HL-60 (cell line): Measurements from ENCODE around the gene MRPL4.

Experiments
- DNase-seq, 2 experiments: peaks; one replicate each; pipeline ENCODE4 v3.0.0-alpha.2; 2010 to 2020; ENCODE audit warnings: low read depth in 1 of 2, low spot score in 1 of 2
- H3K27ac ChIP-seq: fragments of 250-450 bp; sonication (Bioruptor Pico); replicated peaks from 2 replicates; pipeline ENCODE4 v1.5.1; 2020; ENCODE audit warnings: mild to moderate bottlenecking, moderate library complexity
- H3K27me3 ChIP-seq: fragments of 250-450 bp; sonication (Bioruptor Pico); 2 replicates; pipeline ENCODE4 v1.5.1; 2021; ENCODE audit warnings: mild to moderate bottlenecking, moderate library complexity; ENCODE audit not compliant: insufficient read depth, poor library complexity, severe bottlenecking
- H3K4me3 ChIP-seq: replicated peaks from 2 replicates; pipeline ENCODE4 v1.5.1; 2011; ENCODE audit warnings: mild to moderate bottlenecking, control low read depth, low read length; ENCODE audit not compliant: insufficient read depth
- CTCF ChIP-seq: IDR thresholded peaks from one replicate; pipeline ENCODE4 v1.5.1; 2011; ENCODE audit warnings: low read length, control low read depth, inconsistent platforms; ENCODE audit not compliant: insufficient read depth
- GABPA ChIP-seq: IDR thresholded peaks from 2 replicates; pipeline ENCODE4 v1.6.1; 2012; ENCODE audit warnings: low read depth
- POLR2AphosphoS5 ChIP-seq: IDR thresholded peaks from 2 replicates; pipeline ENCODE4 v1.6.1; 2012; ENCODE audit warnings: low read depth
- REST ChIP-seq: IDR thresholded peaks from 2 replicates; pipeline ENCODE4 v1.6.1; 2012; ENCODE audit warnings: low read depth; ENCODE audit not compliant: insufficient replicate concordance
- SPI1 ChIP-seq: IDR thresholded peaks from 2 replicates; pipeline ENCODE4 v1.6.1; 2012; ENCODE audit warnings: low read depth, mild to moderate bottlenecking, borderline replicate concordance

Gene MRPL4

GRCh38 chr19:10289167-10289835 lies 37.3 kb downstream of the MRPL4 start:
- peak in 1 of 2 experiments; percentile 43 for DNase-seq
- H3K27ac ChIP-seq = no peak overlapping the region
- H3K27me3 ChIP-seq = peaks cover 49% of the 10 kb centered on the region
- peak overlapping the region; percentile 16 for H3K4me3 ChIP-seq
- TF ChIP-seq GABPA (no peak), SPI1 (no peak), POLR2AphosphoS5 (no peak), REST (no peak), CTCF (no peak)

DNA sequence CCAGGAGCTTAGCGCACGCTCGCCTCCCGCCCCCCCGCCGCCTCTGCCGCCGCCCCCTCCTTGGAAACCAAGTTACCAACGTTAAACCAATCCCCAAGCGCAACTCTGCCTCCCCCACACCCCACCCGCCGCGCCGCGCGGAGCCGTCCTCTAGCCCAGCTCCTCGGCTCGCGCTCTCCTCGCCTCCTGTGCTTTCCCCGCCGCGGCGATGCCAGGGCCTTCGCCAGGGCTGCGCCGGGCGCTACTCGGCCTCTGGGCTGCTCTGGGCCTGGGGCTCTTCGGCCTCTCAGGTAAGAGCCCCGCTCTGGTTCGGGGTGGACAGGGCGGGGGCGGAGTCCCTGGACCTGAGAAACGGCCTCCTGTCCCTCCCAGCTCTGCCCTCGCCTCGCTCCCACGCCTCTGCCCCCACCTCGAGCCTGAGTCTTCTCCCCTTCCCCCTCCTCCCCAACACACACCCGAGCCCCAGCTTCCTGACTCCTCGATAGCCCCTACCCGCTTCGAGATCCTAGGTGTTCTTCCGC lies 37.9 kb downstream of the MRPL4 start, which contains the start of gene ICAM5:
TSS of gene ICAM5 (plus strand) at position 117 of the 521 bp plus-strand sequence. CDS start at position 209, 92 bp downstream.
- Histone ChIP-seq H3K27me3 (peaks cover 55% of the 10 kb centered on the region), H3K4me3 (peak within 1 kb of the TSS; percentile 33), H3K27ac (no peak within 1 kb of the TSS)
- no peak for DNase-seq
- TF ChIP-seq GABPA (no peak), SPI1 (no peak), REST (no peak), POLR2AphosphoS5 (no peak), CTCF (no peak)

GRCh38 chr19:10290357-10290875 lies 38.4 kb downstream of the MRPL4 start:
- no peak for DNase-seq
- Histone ChIP-seq H3K27me3 (peaks cover 60% of the 10 kb centered on the region), H3K27ac (no peak overlapping the region), H3K4me3 (peak overlapping the region; percentile 33; the same call in 1 of the 2 replicates)
- TF ChIP-seq REST (no peak), GABPA (no peak)
